T1000 (cell line): ENCODE measurements around the gene PMFBP1.

ENCODE experiments used
- DNase-seq: peaks from one replicate; lab custom pipeline; 2025; ENCODE audit warnings: mixed read lengths; lab: John Stamatoyannopoulos, UW

Gene PMFBP1

GRCh38 chr16:72131036-72131435 is 40.9 kb downstream of the PMFBP1 start:
- DNase-seq: no peak

- DNase-seq: no peak
Measured at GRCh38 chr16:72129976-72130656, 41.8 kb downstream of the PMFBP1 start.

- no peak for DNase-seq
Measured at GRCh38 chr16:72128701-72129100, 43.3 kb downstream of the PMFBP1 start.

GRCh38 chr16:72126429-72126765 is 45.6 kb downstream of the PMFBP1 start:
- no peak for DNase-seq

GRCh38 chr16:72125635-72126428 is 46.1 kb downstream of the PMFBP1 start:
- no peak for DNase-seq

DNA sequence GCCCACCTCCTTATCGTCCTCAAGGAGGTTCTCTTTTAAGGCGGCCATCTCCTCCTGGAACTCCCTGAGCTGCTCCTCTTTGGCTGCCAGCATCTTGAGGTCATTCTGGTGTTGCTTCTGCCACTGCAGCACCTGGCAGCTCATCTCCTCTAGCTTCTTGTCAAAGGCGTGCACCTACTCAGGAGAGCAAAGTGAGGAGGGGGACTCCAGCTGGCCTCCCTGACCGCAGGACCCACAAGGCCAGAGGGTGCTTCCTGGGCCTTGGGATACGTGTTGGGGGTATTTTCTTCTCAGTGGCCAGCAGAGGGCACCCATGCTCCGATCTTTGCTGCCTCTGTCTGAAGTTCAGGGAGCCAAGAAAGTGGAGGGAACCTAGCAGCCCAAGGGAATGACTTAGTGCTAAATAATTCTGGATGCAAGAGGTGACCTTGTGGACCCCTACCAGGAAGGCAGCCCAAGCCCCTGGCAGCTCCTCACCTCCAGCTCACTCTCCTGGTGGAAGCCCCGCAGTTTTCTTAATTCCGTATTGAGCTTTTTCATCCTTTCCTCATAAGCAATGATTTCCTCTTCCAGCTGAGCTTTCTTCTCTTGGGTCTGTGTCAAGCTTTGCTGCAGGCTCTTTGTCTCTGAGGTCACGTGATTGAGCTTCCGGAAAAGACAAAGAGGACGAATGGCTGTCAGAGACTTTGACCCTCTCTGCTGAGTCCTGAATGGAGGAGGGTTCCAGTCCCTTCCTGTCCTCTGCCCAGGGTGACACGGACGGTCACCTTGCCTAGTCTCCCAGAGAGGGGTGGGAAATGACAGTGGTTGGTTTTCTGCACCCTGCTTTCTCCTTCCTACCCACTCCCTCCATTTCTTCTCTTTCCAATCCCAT is 47.0 kb downstream of the PMFBP1 start:
- DNase-seq: peak; percentile 32

DNA sequence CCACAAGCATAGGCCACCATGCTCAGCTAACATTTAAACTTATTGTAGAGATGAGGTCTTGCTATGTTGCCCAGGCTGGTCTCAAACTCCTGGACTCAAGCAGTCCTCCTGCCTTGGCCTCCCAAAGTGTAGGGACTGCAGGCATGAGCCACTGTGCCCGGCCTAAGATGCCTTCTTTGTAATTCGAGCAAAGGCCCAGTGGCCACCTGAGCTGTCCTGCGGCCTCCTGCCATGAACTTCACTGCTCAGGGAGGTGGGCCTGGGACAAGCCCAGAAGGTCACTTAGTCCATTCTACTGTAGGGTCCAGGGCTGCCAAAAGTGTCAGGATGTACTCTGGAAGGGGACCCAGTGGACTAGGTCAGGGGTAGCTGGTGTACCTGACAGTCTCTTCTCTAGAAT is 47.8 kb downstream of the PMFBP1 start:
- DNase-seq: no peak

- no peak for DNase-seq
Measured at GRCh38 chr16:72123426-72123825, 48.5 kb downstream of the PMFBP1 start.

- no peak for DNase-seq
Measured at GRCh38 chr16:72122916-72123315, 49.0 kb downstream of the PMFBP1 start.

GRCh38 chr16:72122308-72122707 is 49.6 kb downstream of the PMFBP1 start:
- no peak for DNase-seq

- no peak for DNase-seq
Measured at GRCh38 chr16:72120026-72120425, 51.9 kb downstream of the PMFBP1 start.

- DNase-seq: no peak
Measured at GRCh38 chr16:72113616-72113945, 58.4 kb downstream of the PMFBP1 start.

- DNase-seq: no peak
Measured at GRCh38 chr16:72112906-72113615, 58.9 kb downstream of the PMFBP1 start.

GRCh38 chr16:72112452-72112792 is 59.5 kb downstream of the PMFBP1 start:
- no peak for DNase-seq

DNA sequence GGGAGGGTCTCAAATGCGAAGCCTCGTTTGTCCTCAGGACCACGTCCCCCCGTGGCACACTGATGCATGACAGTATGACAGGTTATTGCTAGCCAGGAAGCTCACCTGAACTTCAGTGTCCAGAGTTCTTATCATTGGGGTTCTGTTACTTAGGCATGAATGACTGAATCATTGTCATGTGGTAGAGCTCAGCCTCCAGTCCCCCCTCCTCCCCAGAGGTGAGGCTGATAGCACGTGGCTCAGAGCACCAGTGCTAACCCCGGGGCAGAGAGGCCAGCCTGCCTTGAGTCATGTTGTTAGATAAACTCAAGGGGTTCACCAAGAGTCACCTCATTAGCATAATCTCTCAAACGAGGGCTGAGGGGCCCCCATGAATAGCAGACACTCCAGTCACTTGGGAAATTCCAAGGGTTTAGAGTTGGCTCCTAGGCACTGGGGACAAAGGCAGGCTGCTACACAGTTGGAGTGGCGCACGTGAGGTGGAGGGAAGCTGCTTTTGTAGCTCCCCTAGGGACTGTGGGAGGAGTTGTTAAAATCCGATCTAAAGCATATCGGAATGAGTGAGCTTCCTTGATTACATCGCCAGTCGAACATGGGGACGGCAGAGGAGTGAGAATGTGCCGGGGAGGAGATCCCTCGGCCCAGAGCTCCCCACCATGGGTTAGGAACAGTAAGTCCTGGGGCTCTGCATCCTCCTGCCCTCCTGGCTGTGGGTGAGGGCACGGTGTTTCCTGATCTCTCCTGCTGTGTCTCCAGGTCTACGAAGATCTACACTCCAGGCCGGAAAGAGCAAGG is 60.1 kb downstream of the PMFBP1 start:
- DNase-seq: no peak

GRCh38 chr16:72110662-72111615 is 61.0 kb downstream of the PMFBP1 start:
- DNase-seq: no peak

DNA sequence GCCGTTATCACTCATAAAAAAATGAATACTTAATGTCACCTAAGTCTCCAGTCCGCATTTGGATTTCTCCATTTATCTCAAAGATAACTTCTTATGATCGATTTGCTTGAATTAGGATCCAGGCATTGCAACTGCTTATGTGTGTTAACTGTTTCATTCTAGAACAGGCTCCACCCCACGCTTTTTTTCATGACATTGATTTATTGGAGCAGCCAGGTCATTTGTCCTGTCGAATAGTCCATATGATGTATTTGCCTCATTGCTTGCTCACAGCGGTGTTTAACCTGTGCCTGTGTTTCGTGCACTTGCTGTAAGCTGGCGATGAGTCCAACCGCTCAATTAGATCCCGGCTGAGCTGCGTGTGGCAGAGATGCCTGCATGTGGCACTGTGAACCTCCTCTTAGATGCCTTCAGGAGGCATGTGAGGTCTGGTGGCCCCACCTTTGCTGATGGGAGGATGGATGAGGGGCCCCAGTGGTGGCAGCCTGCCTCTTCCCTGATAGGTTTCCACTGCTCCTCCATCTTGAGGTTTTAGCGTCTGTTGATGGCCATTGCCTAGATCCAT is 61.9 kb downstream of the PMFBP1 start:
- no peak for DNase-seq

GRCh38 chr16:72109300-72109699 is 62.7 kb downstream of the PMFBP1 start:
- DNase-seq: no peak

DNA sequence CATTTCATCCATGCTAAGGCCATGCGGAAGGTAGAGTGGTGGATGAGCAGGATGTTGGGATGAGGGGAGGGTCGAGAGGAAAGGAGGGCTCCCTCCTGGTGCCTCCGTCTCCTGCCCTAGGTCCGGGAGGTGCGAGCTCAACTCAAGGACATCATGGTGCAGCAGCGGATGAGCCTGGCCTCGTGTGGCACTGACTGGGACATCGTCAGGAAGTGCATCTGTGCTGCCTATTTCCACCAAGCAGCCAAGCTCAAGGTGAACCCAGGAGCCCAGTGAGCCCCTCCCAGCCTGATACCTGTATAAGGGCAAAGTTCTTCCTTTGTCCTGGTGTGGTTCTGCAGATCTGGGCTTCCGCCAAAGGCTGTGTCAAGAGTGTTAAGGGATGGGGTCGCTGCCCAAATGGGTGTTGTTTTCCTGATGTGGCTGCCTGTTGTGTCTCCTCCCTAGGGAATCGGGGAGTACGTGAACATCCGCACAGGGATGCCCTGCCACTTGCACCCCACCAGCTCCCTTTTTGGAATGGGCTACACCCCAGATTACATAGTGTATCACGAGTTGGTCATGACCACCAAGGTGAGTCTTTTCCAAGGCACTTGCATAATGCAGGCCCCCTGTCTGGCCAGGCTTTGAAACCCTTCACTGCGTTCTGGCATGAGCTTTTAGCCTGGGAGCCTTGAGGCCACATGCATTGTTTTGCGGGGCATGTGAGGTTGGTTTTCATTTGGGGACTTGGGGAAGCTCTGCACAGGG is 63.4 kb downstream of the PMFBP1 start:
- no peak for DNase-seq
